H9 (cell line): ENCODE measurements around the gene HAGH. TPM values are rescaled to one million over a fixed set of nuclear protein-coding genes. Genes with fewer than 3 reads are reported as not detected.

ENCODE experiments used
- DNase-seq: peaks from one replicate; pipeline ENCODE4 v3.0.0-alpha.2; 2017
- H2AFZ ChIP-seq: one replicate; pipeline ENCODE4 v1.6.1; 2013; ENCODE audit warnings: mild to moderate bottlenecking, low read length, control low read depth, moderate library complexity
- H2AK5ac ChIP-seq: 2 replicates; pipeline ENCODE4 v1.6.1; 2013; ENCODE audit warnings: low read length, control low read depth, mixed read lengths; ENCODE audit not compliant: insufficient read length
- H2BK120ac ChIP-seq: one replicate; pipeline ENCODE4 v1.6.1; 2013; ENCODE audit warnings: low read depth, mild to moderate bottlenecking, low read length, control low read depth, inconsistent platforms; ENCODE audit not compliant: poor library complexity, severe bottlenecking
- H2BK12ac ChIP-seq: 2 replicates; pipeline ENCODE4 v1.6.1; 2013; ENCODE audit warnings: low read length, control low read depth, mixed read lengths, low read depth; ENCODE audit not compliant: insufficient read length
- H2BK15ac ChIP-seq: 2 replicates; pipeline ENCODE4 v1.6.1; 2013; ENCODE audit warnings: low read depth, low read length, control low read depth
- H2BK20ac ChIP-seq: one replicate; pipeline ENCODE4 v1.6.1; 2013; ENCODE audit warnings: low read depth, mild to moderate bottlenecking, low read length, control low read depth, inconsistent platforms; ENCODE audit not compliant: poor library complexity, severe bottlenecking
- H2BK5ac ChIP-seq: 2 replicates; pipeline ENCODE4 v1.6.1; 2013; ENCODE audit warnings: low read length, control low read depth, mixed read lengths; ENCODE audit not compliant: insufficient read length
- H3K14ac ChIP-seq: 2 replicates; pipeline ENCODE4 v1.6.1; 2013; ENCODE audit warnings: low read length, control low read depth; ENCODE audit not compliant: insufficient read depth
- H3K18ac ChIP-seq: 2 replicates; pipeline ENCODE4 v1.6.1; 2013; ENCODE audit warnings: low read depth, mild to moderate bottlenecking, mixed read lengths, low read length, control low read depth; ENCODE audit not compliant: insufficient read length
- H3K23ac ChIP-seq: 2 replicates; pipeline ENCODE4 v1.6.1; 2013; ENCODE audit warnings: low read length, control low read depth, mixed read lengths, low read depth; ENCODE audit not compliant: insufficient read length
- H3K23me2 ChIP-seq: 2 replicates; pipeline ENCODE4 v1.6.1; 2013; ENCODE audit warnings: low read depth, mild to moderate bottlenecking, mixed read lengths, low read length, control low read depth; ENCODE audit not compliant: insufficient read length, poor library complexity, severe bottlenecking
- H3K27ac ChIP-seq: 2 replicates; pipeline ENCODE4 v1.5.1; 2013; ENCODE audit warnings: low read length, control low read depth, mixed read lengths, low read depth; ENCODE audit not compliant: insufficient read length
- H3K27me3 ChIP-seq: 2 replicates; pipeline ENCODE4 v1.6.1; 2013; ENCODE audit warnings: low read length, control low read depth, inconsistent platforms; ENCODE audit not compliant: insufficient read depth
- H3K4ac ChIP-seq: 2 replicates; pipeline ENCODE4 v1.6.1; 2013; ENCODE audit warnings: low read depth, mild to moderate bottlenecking, control low read depth, inconsistent platforms, low read length, moderate library complexity
- H3K4me1 ChIP-seq: 2 replicates; pipeline ENCODE4 v1.6.1; 2013; ENCODE audit warnings: low read length, control low read depth, inconsistent platforms; ENCODE audit not compliant: insufficient read depth
- H3K4me2 ChIP-seq: 2 replicates; pipeline ENCODE4 v1.6.1; 2013; ENCODE audit warnings: low read length, control low read depth, mixed read lengths; ENCODE audit not compliant: insufficient read length, insufficient read depth
- H3K56ac ChIP-seq: 2 replicates; pipeline ENCODE4 v1.6.1; 2013; ENCODE audit warnings: low read depth, mild to moderate bottlenecking, mixed read lengths, low read length, control low read depth; ENCODE audit not compliant: insufficient read length
- H3K79me1 ChIP-seq: 2 replicates; pipeline ENCODE4 v1.6.1; 2013; ENCODE audit warnings: low read depth, mild to moderate bottlenecking, moderate library complexity, low read length, control low read depth, inconsistent platforms; ENCODE audit not compliant: insufficient read depth, poor library complexity, severe bottlenecking
- H3K79me2 ChIP-seq: 2 replicates; pipeline ENCODE4 v1.6.1; 2013; ENCODE audit warnings: low read length, control low read depth, inconsistent platforms; ENCODE audit not compliant: insufficient read depth
- H3K9ac ChIP-seq: 2 replicates; pipeline ENCODE4 v1.6.1; 2013; ENCODE audit warnings: low read length, control low read depth, mixed read lengths; ENCODE audit not compliant: insufficient read length; ENCODE audit errors: extremely low read depth
- H3K9me3 ChIP-seq: one replicate; pipeline ENCODE4 v1.6.1; 2013; ENCODE audit warnings: low read depth, low read length, inconsistent platforms; ENCODE audit not compliant: control insufficient read depth
- H3T11ph ChIP-seq: one replicate; pipeline ENCODE4 v1.6.1; 2013; ENCODE audit warnings: mild to moderate bottlenecking, low read length, control low read depth, inconsistent platforms
- H4K20me1 ChIP-seq: one replicate; pipeline ENCODE4 v1.6.1; 2013; ENCODE audit not compliant: control insufficient read depth, insufficient read length, insufficient read depth
- H4K5ac ChIP-seq: 2 replicates; pipeline ENCODE4 v1.6.1; 2013; ENCODE audit warnings: low read depth, mild to moderate bottlenecking, mixed read lengths, low read length, control low read depth; ENCODE audit not compliant: insufficient read length
- H4K8ac ChIP-seq: replicated peaks from 2 replicates; pipeline ENCODE4 v1.6.1; 2013; ENCODE audit warnings: low read length, control low read depth, mixed read lengths, low read depth; ENCODE audit not compliant: insufficient read length
- H4K91ac ChIP-seq: 2 replicates; pipeline ENCODE4 v1.6.1; 2013; ENCODE audit warnings: low read depth, mild to moderate bottlenecking, moderate library complexity, mixed read lengths, low read length, control low read depth; ENCODE audit not compliant: insufficient read length
- H3K27ac Mint-ChIP-seq, 3 experiments: 2 replicates in 2 of 3; 3 replicates in 1 of 3; pipeline ENCODE4 v1.8.0; 2020 to 2021; ENCODE audit warnings: mixed read lengths in 3 of 3, mild to moderate bottlenecking in 1 of 3, moderate library complexity in 1 of 3
- H3K27me3 Mint-ChIP-seq: 2 replicates; pipeline ENCODE4 v1.8.0; 2021; ENCODE audit warnings: low read depth, mild to moderate bottlenecking, moderate library complexity, mixed read lengths
- H3K36me3 Mint-ChIP-seq, 3 experiments: 2 replicates in 2 of 3; 3 replicates in 1 of 3; pipeline ENCODE4 v1.8.0; 2020 to 2021; ENCODE audit warnings: low read depth in 3 of 3, mixed read lengths in 3 of 3; ENCODE audit not compliant: insufficient read depth in 1 of 3
- H3K4me1 Mint-ChIP-seq, 2 experiments: 2 replicates each; pipeline ENCODE4 v1.8.0; 2020; ENCODE audit warnings: mixed read lengths in 2 of 2
- H3K4me3 Mint-ChIP-seq, 2 experiments: 2 replicates in 1 of 2; 3 replicates in 1 of 2; pipeline ENCODE4 v1.8.0; 2020 to 2021; ENCODE audit warnings: mild to moderate bottlenecking in 2 of 2, mixed read lengths in 2 of 2, moderate library complexity in 1 of 2
- H3K9me3 Mint-ChIP-seq, 2 experiments: 2 replicates in 1 of 2; 3 replicates in 1 of 2; pipeline ENCODE4 v1.8.0; 2020; ENCODE audit warnings: mild to moderate bottlenecking in 2 of 2, mixed read lengths in 2 of 2, moderate library complexity in 1 of 2
- CTCF ChIP-seq: fragments of 200-600 bp; sonication (generic); conservative IDR thresholded peaks from 3 replicates; pipeline ENCODE4 v1.8.0; 2021; ENCODE audit warnings: antibody characterized with exemption, mild to moderate bottlenecking
- WGBS: extraction: QIAGEN DNeasy Blood & Tissue Kit; methylation state at CpG from one replicate; pipeline ENCODE4 v1.1.7; 2013; ENCODE audit warnings: missing lambda C conversion rate, low lambda C conversion rate, mixed read lengths; ENCODE audit not compliant: insufficient read length; ENCODE audit errors: extremely low coverage; 5-methylcytosine and 5-hydroxymethylcytosine counted together
- total RNA-seq: library from RNA; stranded (reverse); gene quantifications from 2 replicates; pipeline ENCODE4 v1.2.1, GENCODE V29; 2021

HAGH gene
- total RNA-seq, 1 experiment from 2014 or later = 30.0 TPM

GRCh38 chr16:1780677-1781072 is 46.0 kb downstream of the HAGH start:
- no peak overlapping the region; a peak in 1 of 7 replicates for H3K27ac Mint-ChIP-seq
- no peak overlapping the region for H3K4me2 ChIP-seq

More at GRCh38 chr16:1780677-1781072, 46.0 kb downstream of the HAGH start:
- peak overlapping the region; percentile 91 to 94; a peak in 4 of 5 replicates for H3K4me3 Mint-ChIP-seq
- Histone ChIP-seq H3K4me1 (no peaks in the 10 kb centered on the region; the same call in 1 of the 2 replicates), H4K8ac (no peak overlapping the region), H2BK20ac (no peak overlapping the region), H4K91ac (no peak overlapping the region), H3K79me1 (peaks cover 5% of the 10 kb centered on the region), H2BK120ac (no peak overlapping the region), H3K14ac (no peak overlapping the region), H3K23me2 (peaks cover 5% of the 10 kb centered on the region), H3K9ac (no peak overlapping the region), H2BK12ac (no peak overlapping the region), H4K20me1 (no peaks in the 10 kb centered on the region), H3K27me3 (no peaks in the 10 kb centered on the region), H3K9me3 (no peaks in the 10 kb centered on the region), H2BK5ac (no peak overlapping the region), H3T11ph (no peak overlapping the region), H3K23ac (no peak overlapping the region), H2AK5ac (no peak overlapping the region), H4K5ac (no peak overlapping the region), H3K18ac (no peak overlapping the region), H3K4ac (no peak overlapping the region), H3K56ac (no peak overlapping the region), H3K79me2 (peaks cover 6% of the 10 kb centered on the region; the same call in 1 of the 2 replicates), H2BK15ac (no peak overlapping the region), H2AFZ (no peak overlapping the region), H3K27ac (no peak overlapping the region)
- H3K27me3 Mint-ChIP-seq = peaks cover 2% of the 10 kb centered on the region; the same call in 1 of the 2 replicates
- H3K36me3 Mint-ChIP-seq = peaks cover 1 to 39% (median 11%) of the 10 kb centered on the region in 3 experiments; a peak in 5 of 7 replicates
- DNase-seq = no peak
- peaks cover 7 to 14% of the 10 kb centered on the region in 2 experiments for H3K4me1 Mint-ChIP-seq
- no CpG with 5 or more reads among the region's 6 CpGs for WGBS
- no peak for TF ChIP-seq CTCF
- no peaks in the 10 kb centered on the region for H3K9me3 Mint-ChIP-seq
